ENCODE measurements around the gene UNC5CL.
A peak's percentile ranks its signal among the peaks of the same experiment; 100 is the strongest.
"Not testable (repeated sequence)": the region's sequence is repeated elsewhere in the genome, so short reads cannot be mapped to it uniquely, and the experiment has no call there.

Gene UNC5CL

GRCh38 chr6:41037107-41037900, 1.7 kb downstream of the UNC5CL start:
- no peak for DNase-seq

GRCh38 chr6:41036601-41037000, 2.4 kb downstream of the UNC5CL start:
- no peak for DNase-seq

- DNase-seq = no peak
Observed at GRCh38 chr6:41036186-41036585, 2.8 kb downstream of the UNC5CL start.

- DNase-seq = no peak
Observed at GRCh38 chr6:41033776-41034175, 5.2 kb downstream of the UNC5CL start.

- DNase-seq = no peak
Observed at GRCh38 chr6:41032830-41033229, 6.2 kb downstream of the UNC5CL start.

- DNase-seq = peak; percentile 57
Observed at GRCh38 chr6:41028561-41029412, 10.2 kb downstream of the UNC5CL start.

- DNase-seq = peak; percentile 63
Observed at GRCh38 chr6:41027799-41028560, 11.0 kb downstream of the UNC5CL start.

GRCh38 chr6:41027241-41027640, 11.8 kb downstream of the UNC5CL start:
- no peak for DNase-seq

GRCh38 chr6:41025966-41026530, 13.0 kb downstream of the UNC5CL start:
- DNase-seq = no peak

GRCh38 chr6:41023114-41023513, 15.9 kb downstream of the UNC5CL start:
- DNase-seq = no peak

GRCh38 chr6:41022294-41022693, 16.7 kb downstream of the UNC5CL start:
- DNase-seq = no peak

- no peak for DNase-seq
Observed at GRCh38 chr6:41021832-41022231, 17.2 kb downstream of the UNC5CL start.

GRCh38 chr6:41017663-41018062, 21.4 kb downstream of the UNC5CL start:
- no peak for DNase-seq

GRCh38 chr6:41015860-41016259, 23.2 kb downstream of the UNC5CL start:
- not testable (repeated sequence) for DNase-seq

- no peak for DNase-seq
Observed at GRCh38 chr6:41014780-41015179, 24.2 kb downstream of the UNC5CL start.

GRCh38 chr6:41013466-41014153, 25.4 kb downstream of the UNC5CL start:
- DNase-seq = no peak

- DNase-seq = no peak
Observed at GRCh38 chr6:41011673-41012072, 27.3 kb downstream of the UNC5CL start.

GRCh38 chr6:41009669-41010068, 29.4 kb downstream of the UNC5CL start:
- no peak for DNase-seq

GRCh38 chr6:41008011-41008410, 31.0 kb downstream of the UNC5CL start:
- DNase-seq = no peak

- not testable (repeated sequence) for DNase-seq
Observed at GRCh38 chr6:41006980-41007379, 32.0 kb downstream of the UNC5CL start.

- peak; percentile 18 for DNase-seq
Observed at GRCh38 chr6:41006217-41006616, 32.8 kb downstream of the UNC5CL start.

- DNase-seq = no peak
Observed at GRCh38 chr6:41002168-41002567, 36.9 kb downstream of the UNC5CL start.
